Psoas muscle (tissue), 8 donors: ENCODE data around the gene NEK3. TPM values are rescaled to one million over a fixed set of nuclear protein-coding genes. Genes with fewer than 3 reads are reported as not detected.
"Not testable (repeated sequence)": the region's sequence is repeated elsewhere in the genome, so short reads cannot be mapped to it uniquely, and the experiment has no call there.

Experiments
- ATAC-seq, 4 donors: fragments of 200-7000 bp; cut with Tn5 transposase; one replicate each; pipeline ENCODE4 v1.9.1; 2020; ENCODE audit warnings: moderate library complexity in 3 of 4, mild to moderate bottlenecking in 2 of 4
- DNase-seq, 2 donors: peaks; one replicate each; pipeline ENCODE4 v3.0.0-alpha.2; 2020
- H3K27ac ChIP-seq: fragments of 200-600 bp; one replicate; pipeline ENCODE4 v1.8.0; 2022
- H3K27me3 ChIP-seq, 3 donors: fragments of 200-600 bp in 1 of 3; one replicate each; pipeline versions ENCODE4 v1.6.1 to v1.8.0; 2013 to 2022; ENCODE audit warnings: low read length in 2 of 3, mild to moderate bottlenecking in 2 of 3, moderate library complexity in 1 of 3; ENCODE audit not compliant: insufficient read depth in 3 of 3
- H3K36me3 ChIP-seq, 2 donors: fragments of 200-600 bp in 1 of 2; one replicate each; pipeline versions ENCODE4 v1.6.1 to v1.8.0; 2013 to 2022; ENCODE audit warnings: low read depth in 1 of 2, mild to moderate bottlenecking in 1 of 2, moderate library complexity in 1 of 2; ENCODE audit not compliant: insufficient read depth in 1 of 2
- H3K4me1 ChIP-seq: fragments of 200-600 bp; one replicate; pipeline ENCODE4 v1.8.0; 2022
- H3K4me3 ChIP-seq: fragments of 200-600 bp; one replicate; pipeline ENCODE4 v1.8.0; 2022; ENCODE audit warnings: mild to moderate bottlenecking
- H3K9me3 ChIP-seq: fragments of 200-600 bp; one replicate; pipeline ENCODE4 v1.8.0; 2022
- WGBS, 3 donors: extraction: QIAGEN DNeasy Blood & Tissue Kit; methylation state at CpG; one replicate each; pipeline versions ENCODE4 v1.1.6 to v1.1.7; 2013; 5-methylcytosine and 5-hydroxymethylcytosine counted together
- intact Hi-C, 2 donors: fragments of 100-400 bp; cut with DNase I; formaldehyde crosslinking; loops; one replicate each; pipeline versions ENCODE4 v1.11.0 to v1.14.2; 2022
- long read RNA-seq, 2 donors: library from polyadenylated mRNA; unstranded; transcript quantifications; one replicate each; pipeline ENCODE4 v2.0.0, GENCODE V29; 2021
- polyA plus RNA-seq, 3 donors: library from polyadenylated mRNA; stranded (reverse); fragments of 200-250 nt; gene quantifications; one replicate each; pipeline ENCODE4 v1.2.3, GENCODE V29; 2013
- total RNA-seq, 4 donors: library from RNA; stranded (reverse); fragmentation: NEBNext Ultra II Directional in 2 of 4; extraction: Animal tissue kit (Norgen Biotek cat#: 25700) in 2 of 4; gene quantifications; one replicate each; pipeline versions ENCODE4 v1.2.1 to v1.2.4, GENCODE V29; 2021 to 2023
- TF ChIP-seq, protein P1 (sequence below): fragments of 200-600 bp; IDR thresholded peaks from one replicate; pipeline ENCODE4 v1.8.0; 2022; ENCODE audit warnings: antibody characterized with exemption
- donor health status: healthy with polysubstance abuse.
- donor health status: DM: no; HTN: no; CAD: no; lungs with moderate emphysema.
- donor health status: Bipolar disorder and iron deficiency.
- donor health status: healthy.
- donor health status: DM: yes; HTN: yes; CAD: no.
- donor health status: DM: no; HTN: no; CAD: no.
- donor health status: DM: no; HTN: no; CAD: no.
- donor health status: DM: yes; HTN: yes; CAD: no.

Gene NEK3, protein sequence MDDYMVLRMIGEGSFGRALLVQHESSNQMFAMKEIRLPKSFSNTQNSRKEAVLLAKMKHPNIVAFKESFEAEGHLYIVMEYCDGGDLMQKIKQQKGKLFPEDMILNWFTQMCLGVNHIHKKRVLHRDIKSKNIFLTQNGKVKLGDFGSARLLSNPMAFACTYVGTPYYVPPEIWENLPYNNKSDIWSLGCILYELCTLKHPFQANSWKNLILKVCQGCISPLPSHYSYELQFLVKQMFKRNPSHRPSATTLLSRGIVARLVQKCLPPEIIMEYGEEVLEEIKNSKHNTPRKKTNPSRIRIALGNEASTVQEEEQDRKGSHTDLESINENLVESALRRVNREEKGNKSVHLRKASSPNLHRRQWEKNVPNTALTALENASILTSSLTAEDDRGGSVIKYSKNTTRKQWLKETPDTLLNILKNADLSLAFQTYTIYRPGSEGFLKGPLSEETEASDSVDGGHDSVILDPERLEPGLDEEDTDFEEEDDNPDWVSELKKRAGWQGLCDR
- total RNA-seq (1 to 10 TPM; 4.5 to 5.3 (median 4.6) TPM), polyA plus RNA-seq (1 to 10 TPM; 3.1 to 5.1 (median 4.8) TPM)
- long read RNA-seq, donor 1: 0 reads
- long read RNA-seq, donor 2, partial matches to known transcripts: 0 of 4 reads
- long read RNA-seq, donor 2, other reads (novel, unspliced or antisense): 3 of 4 reads

DNA sequence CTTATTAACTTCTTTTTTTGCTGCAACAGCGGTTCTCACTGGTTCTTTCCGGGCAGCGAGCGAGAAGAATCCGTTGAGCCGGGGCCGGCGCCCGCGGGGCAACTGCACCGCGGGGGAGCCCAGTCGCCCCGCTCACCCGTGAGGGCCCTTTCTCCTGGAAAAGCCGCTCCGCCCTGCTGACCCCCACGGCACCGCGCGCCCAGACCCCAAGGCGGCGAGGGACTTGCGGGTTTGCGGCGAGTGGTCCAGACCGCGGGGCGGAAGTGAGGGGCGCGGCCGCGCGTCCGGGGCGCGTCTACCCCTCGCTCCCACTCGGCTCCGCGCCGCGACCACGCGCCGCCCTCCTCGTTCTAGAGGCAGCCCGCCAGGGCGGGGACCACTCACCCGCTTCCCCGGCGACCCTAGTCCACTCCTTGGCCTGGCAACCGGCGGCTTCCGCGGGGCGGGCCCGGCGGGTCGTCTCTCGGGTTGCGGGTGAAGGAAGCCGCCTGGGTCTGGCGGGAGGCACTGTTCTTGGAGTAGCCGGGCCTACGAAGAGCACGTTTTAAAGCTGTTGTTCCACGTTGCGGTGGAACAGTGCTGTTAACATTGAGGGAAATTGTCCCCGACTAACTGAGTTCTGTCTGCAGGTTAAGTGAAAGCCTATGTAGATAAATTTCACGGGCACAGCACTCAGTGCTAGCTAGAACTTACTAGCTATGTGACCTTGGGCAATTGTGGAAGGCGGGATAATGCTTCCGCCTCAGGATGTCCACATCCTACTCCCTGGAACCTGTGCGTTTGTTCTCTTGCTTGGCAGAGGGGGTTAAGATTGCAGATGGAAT, at the start of gene NEK3:
Gene NEK3, minus strand, starts transcription at position 439 of the 824 bp plus-strand sequence. CDS start 3,406 bp downstream, outside the sequence.
- intact Hi-C loops: no loop called here
- DNase-seq: peak; percentile 74 to 85
- H3K4me1 ChIP-seq: peaks cover 4% of the 10 kb centered on the region
- WGBS, 3 donors: 2 to 4% (median 3%) methylated on average over 68 to 74 of the region's 74 CpGs
- no peaks in the 10 kb centered on the region for H3K27me3 ChIP-seq
- peak within 1 kb of the TSS; percentile 76 for H3K27ac ChIP-seq
- H3K36me3 ChIP-seq: peaks cover 0 to 3% of the 10 kb centered on the region in 2 donors
- TF ChIP-seq, protein P1, sequence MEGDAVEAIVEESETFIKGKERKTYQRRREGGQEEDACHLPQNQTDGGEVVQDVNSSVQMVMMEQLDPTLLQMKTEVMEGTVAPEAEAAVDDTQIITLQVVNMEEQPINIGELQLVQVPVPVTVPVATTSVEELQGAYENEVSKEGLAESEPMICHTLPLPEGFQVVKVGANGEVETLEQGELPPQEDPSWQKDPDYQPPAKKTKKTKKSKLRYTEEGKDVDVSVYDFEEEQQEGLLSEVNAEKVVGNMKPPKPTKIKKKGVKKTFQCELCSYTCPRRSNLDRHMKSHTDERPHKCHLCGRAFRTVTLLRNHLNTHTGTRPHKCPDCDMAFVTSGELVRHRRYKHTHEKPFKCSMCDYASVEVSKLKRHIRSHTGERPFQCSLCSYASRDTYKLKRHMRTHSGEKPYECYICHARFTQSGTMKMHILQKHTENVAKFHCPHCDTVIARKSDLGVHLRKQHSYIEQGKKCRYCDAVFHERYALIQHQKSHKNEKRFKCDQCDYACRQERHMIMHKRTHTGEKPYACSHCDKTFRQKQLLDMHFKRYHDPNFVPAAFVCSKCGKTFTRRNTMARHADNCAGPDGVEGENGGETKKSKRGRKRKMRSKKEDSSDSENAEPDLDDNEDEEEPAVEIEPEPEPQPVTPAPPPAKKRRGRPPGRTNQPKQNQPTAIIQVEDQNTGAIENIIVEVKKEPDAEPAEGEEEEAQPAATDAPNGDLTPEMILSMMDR: no peak
- peak; percentile 90 to 97 (median 94) for ATAC-seq
- H3K4me3 ChIP-seq: peak within 1 kb of the TSS; percentile 97
- H3K9me3 ChIP-seq: no peaks in the 10 kb centered on the region

DNA sequence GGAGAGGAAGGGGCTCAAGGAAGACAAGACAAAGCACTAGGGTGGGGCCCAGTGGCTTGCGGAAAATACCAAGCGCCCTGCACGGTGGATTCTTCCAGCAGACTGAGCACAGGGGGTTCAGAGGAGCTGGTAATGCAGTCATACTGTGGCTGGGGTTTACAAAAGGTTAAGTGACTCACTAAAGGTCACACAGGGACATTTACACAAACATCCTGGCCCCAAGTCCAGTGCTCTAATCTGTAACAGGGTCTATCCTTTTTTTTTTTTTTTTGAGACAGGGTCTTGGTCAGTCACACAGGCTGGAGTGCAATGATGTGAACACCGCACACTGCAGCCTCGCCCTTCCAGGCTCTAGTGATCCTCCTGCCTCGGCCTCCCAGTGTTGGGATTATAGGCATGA, 49.0 kb upstream of the NEK3 start:
- ATAC-seq: peak in 1 of 4 donors; percentile 43
- H3K4me1 ChIP-seq, H3K36me3 ChIP-seq, H3K27ac ChIP-seq, DNase-seq, intact Hi-C loops, H3K4me3 ChIP-seq, H3K9me3 ChIP-seq, H3K27me3 ChIP-seq: not testable (repeated sequence)
- WGBS, 3 donors: 71 to 87% (median 71%) methylated on average over 6 of the region's 6 CpGs

DNA sequence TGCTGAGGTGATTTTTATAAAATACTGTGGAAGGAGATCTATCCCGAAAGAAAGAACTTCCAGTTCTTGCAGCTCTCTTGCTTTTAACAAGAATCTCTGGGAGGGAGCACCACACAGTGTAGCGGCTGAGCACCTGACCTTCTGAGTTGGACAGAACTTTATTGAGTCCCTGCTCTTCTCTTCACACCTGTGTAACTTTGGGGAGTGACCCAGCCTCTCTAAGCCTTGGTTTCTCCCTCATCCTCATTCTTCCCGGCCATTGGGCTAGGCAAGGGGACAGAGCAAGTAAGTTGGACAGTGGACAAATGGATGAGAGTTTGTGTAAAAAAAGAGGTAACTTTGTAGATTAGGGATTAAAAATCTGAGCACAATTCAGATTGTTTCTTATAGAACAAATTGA, 48.5 kb upstream of the NEK3 start:
- H3K27ac ChIP-seq, DNase-seq: not testable (repeated sequence)
- WGBS, 3 donors: 92 to 95% (median 94%) methylated on average over 2 to 3 of the region's 3 CpGs

DNA sequence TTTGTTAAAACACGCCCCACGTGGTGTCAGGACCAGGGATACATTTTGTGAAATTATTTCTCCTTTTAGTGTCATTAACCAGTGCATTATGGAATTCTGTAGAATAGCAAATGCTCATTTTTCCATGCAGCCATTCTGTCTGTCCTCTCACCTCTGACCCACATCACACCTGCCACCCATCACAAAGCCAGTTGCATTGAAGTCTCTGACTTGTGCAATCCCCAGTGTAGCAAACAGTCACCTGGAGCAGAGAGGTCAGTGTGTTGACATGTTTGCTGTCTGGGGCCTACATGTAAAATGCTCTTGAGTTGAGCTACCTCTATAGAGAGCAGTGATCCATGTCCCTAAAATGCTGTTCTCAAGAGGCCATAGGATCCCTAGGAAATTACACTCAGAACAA, 47.9 kb upstream of the NEK3 start:
- H3K9me3 ChIP-seq, H3K27me3 ChIP-seq, intact Hi-C loops, H3K27ac ChIP-seq, H3K4me3 ChIP-seq, H3K36me3 ChIP-seq, H3K4me1 ChIP-seq, DNase-seq, ATAC-seq: not testable (repeated sequence)
- WGBS, 3 donors: no CpG with 5 or more reads among the region's 2 CpGs

More for the DNA sequence above, 48.5 kb upstream of the NEK3 start:
- H3K27me3 ChIP-seq, intact Hi-C loops, H3K36me3 ChIP-seq, ATAC-seq, H3K4me3 ChIP-seq, H3K4me1 ChIP-seq, H3K9me3 ChIP-seq: not testable (repeated sequence)

DNA sequence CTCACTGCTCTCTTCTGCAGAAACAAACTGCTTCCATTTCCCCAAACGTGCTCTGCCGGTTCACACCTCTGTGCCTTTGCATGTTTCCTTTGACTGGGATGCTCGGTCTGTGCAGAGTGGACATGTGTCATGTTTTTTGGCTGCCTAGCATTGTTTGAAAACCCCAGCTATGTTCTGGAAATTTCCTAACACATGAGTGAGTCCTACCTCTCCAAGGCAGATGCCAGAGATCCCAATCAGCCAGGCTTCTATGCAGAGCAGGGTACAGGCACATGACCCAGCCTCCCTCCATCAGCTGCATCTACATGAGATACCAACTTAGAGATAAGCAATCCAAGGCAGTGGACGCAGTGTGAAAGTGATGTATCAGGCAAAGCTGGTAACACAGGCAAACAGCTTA, 45.1 kb upstream of the NEK3 start:
- H3K9me3 ChIP-seq, H3K36me3 ChIP-seq, H3K4me3 ChIP-seq, H3K27ac ChIP-seq, ATAC-seq, DNase-seq, H3K27me3 ChIP-seq, intact Hi-C loops, H3K4me1 ChIP-seq: not testable (repeated sequence)
- 61 to 73% (median 65%) methylated on average over 4 of the region's 4 CpGs for WGBS, 3 donors

DNA sequence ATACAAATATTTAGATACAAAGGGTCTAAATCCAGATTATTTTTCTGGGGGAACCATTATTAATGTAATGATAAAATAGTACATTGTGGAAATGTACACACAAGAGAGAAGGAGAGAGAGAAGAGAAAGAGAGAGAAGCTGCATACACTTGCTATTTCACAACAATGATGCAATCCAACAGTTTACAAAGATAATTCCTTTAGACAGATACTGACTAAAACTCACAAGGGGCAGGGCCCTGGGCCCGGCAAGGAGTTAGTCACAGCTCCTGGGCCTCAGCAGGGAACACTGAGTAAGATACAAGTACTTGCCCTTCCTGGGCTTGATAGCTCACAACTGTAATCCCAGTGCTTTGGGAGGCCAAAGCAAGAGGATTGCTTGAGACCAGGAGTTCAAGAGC, 44.5 kb upstream of the NEK3 start:
- intact Hi-C loops, H3K36me3 ChIP-seq, H3K27ac ChIP-seq, H3K4me1 ChIP-seq, H3K27me3 ChIP-seq, H3K4me3 ChIP-seq, H3K9me3 ChIP-seq: not testable (repeated sequence)
- ATAC-seq: peak in 3 of 4 donors; percentile 35 to 48 (median 44)
- peak; percentile 60 to 62 for DNase-seq
- WGBS, 3 donors: 39 to 44% (median 41%) methylated on average over 1 of the region's 1 CpG

DNA sequence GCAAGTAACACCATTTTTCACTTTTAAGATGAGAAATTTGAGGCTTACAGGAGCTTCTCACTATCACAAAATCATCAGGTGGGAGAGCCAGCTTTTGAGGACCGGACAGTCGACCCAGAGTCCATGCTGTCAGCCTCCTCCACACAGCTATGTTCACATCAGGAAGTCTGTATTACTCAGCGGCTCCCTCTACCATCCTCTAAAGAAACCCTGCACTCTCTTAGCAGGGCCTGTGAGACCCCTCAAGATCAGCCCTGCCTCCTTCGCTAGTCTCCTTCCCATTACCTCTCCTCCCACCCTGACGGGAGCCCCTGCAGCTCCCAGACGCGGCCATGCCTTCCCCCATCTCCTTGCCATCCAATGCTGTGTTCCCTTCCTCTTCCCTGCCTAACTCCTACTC, 43.1 kb upstream of the NEK3 start:
- 45 to 55% (median 50%) methylated on average over 7 of the region's 7 CpGs for WGBS, 3 donors
- H3K9me3 ChIP-seq, intact Hi-C loops: not testable (repeated sequence)

More for the DNA sequence above, 43.1 kb upstream of the NEK3 start:
- not testable (repeated sequence) for H3K4me3 ChIP-seq, H3K27me3 ChIP-seq, H3K27ac ChIP-seq, H3K36me3 ChIP-seq, H3K4me1 ChIP-seq, ATAC-seq, DNase-seq
